ENCODE results near the gene RASGEF1B. TPM values are rescaled to one million over a fixed set of nuclear protein-coding genes. Genes with fewer than 3 reads are reported as not detected.

The RASGEF1B gene
- total and polyA plus RNA-seq, 2 of the 4 experiments (the other 2 are of a cell fraction) = 0.09 to 0.36 TPM

GRCh38 chr4:81421346-81422218 lies 50.1 kb downstream of the RASGEF1B start:
- DNase-seq = peak; percentile 56
- Histone ChIP-seq H4K5ac (ENCODE audit: low read depth, low read length) (peak overlapping the region; percentile 86), H3K9ac (ENCODE audit: low read depth, low read length) (no peak overlapping the region), H3K27me3 (ENCODE audit: control insufficient read depth, insufficient read depth, low read length) (no peaks in the 10 kb centered on the region), H3K14ac (replicated peaks; ENCODE audit: low read depth, low read length) (no peak overlapping the region), H3K4me3 (ENCODE audit: insufficient read depth, low read depth, low read length) (no peak overlapping the region), H3K36me3 (ENCODE audit: control insufficient read depth, insufficient read depth, low read length) (no peaks in the 10 kb centered on the region), H2BK5ac (ENCODE audit: low read depth, low read length, poor library complexity, severe bottlenecking) (no peak overlapping the region), H2AK5ac (ENCODE audit: low read depth, low read length) (no peak overlapping the region), H2BK120ac (ENCODE audit: low read depth, low read length) (no peak overlapping the region), H3K4me2 (ENCODE audit: low read depth, low read length) (no peak overlapping the region), H3K23ac (ENCODE audit: low read depth, low read length) (no peak overlapping the region), H3K4me1 (ENCODE audit: control insufficient read depth, insufficient read depth, low read length) (peaks cover 16% of the 10 kb centered on the region), H3K27ac (ENCODE audit: insufficient read depth, low read length) (peak overlapping the region; percentile 40; the same call in 1 of the 2 replicates), H4K91ac (ENCODE audit: insufficient read depth, low read depth, low read length) (peak overlapping the region; percentile 6; the same call in 1 of the 2 replicates), H3K9me3 (ENCODE audit: control insufficient read depth, insufficient read depth, low read length) (no peaks in the 10 kb centered on the region), H3K18ac (ENCODE audit: low read depth, low read length) (peak overlapping the region; percentile 83), H3K4ac (ENCODE audit: low read depth, low read length) (no peak overlapping the region), H2AFZ (replicated peaks; ENCODE audit: low read length, poor library complexity) (no peak overlapping the region), H3K79me1 (ENCODE audit: low read depth in 1 of 2, low read length in 2 of 2) (no peaks in the 10 kb centered on the region), H2BK20ac (ENCODE audit: low read depth, low read length) (no peak overlapping the region), H2AK9ac (replicated peaks; ENCODE audit: low read depth, low read length, poor library complexity) (no peak overlapping the region), H3K56ac (ENCODE audit: extremely low read depth, insufficient read depth, low read length) (no peak overlapping the region), H4K8ac (ENCODE audit: low read depth in 2 of 2, low read length in 2 of 2) (no peak overlapping the region), H4K20me1 (ENCODE audit: insufficient read depth, low read length) (no peaks in the 10 kb centered on the region), H2BK15ac (ENCODE audit: low read depth, low read length) (no peak overlapping the region), H3K9me1 (ENCODE audit: insufficient read depth, low read length) (no peaks in the 10 kb centered on the region; the same call in 1 of the 2 replicates)
- intact Hi-C loops (cut with micrococcal nuclease) = no loop called here
- in situ Hi-C loops (cut with MboI; ENCODE audit: low sequenced_read_pairs) = no loop called here
- WGBS, 2 experiments (ENCODE audit: extremely low coverage in 2 of 2, insufficient read length in 1 of 2) = 62% methylated on average over 2 of the region's 6 CpGs; no CpG with 5 or more reads in 1 of the 2 experiments
- ChIA-PET POLR2A (ENCODE audit: unreplicated experiment) (no interaction called here), CTCF (interaction anchor here (0.7 kb wide), 1 partner anchor 389 kb away, joined by 3 read pairs; no protein-coding TSS in a partner anchor)
- dilution Hi-C loops (cut with HindIII; ENCODE audit: low sequenced_read_pairs, unreplicated experiment) = loop anchor here (25.0 kb wide), 1 partner anchor 416 kb away; no protein-coding TSS in a partner anchor
- no TSS peak for BruUV-seq (replicated peaks)
- ATAC-seq (ENCODE audit: low read depth) = no peak
- TF ChIP-seq CEBPB (IDR thresholded peaks at IDR 0.05; ENCODE audit: low read depth, low read length) (0 out of 2 replicates have a peak, but pooled peaks have one; percentile 15), NFE2L2 (IDR thresholded peaks at IDR 0.05; ENCODE audit: low read depth, low read length) (peak; percentile 39; the same call in 1 of the 2 replicates), FOS (IDR thresholded peaks at IDR 0.05; ENCODE audit: low read depth, low read length) (0 out of 2 replicates have a peak, but pooled peaks have one; percentile 24), CHD1 (IDR thresholded peaks at IDR 0.05; ENCODE audit: low read depth, low read length) (no peak)

Measured in IMR-90 (cell line).